Breast epithelium (tissue), 4 donors: ENCODE data around the gene ACKR4. TPM values are rescaled to one million over a fixed set of nuclear protein-coding genes. Genes with fewer than 3 reads are reported as not detected.
A peak's percentile ranks its signal among the peaks of the same experiment; 100 is the strongest.

Experiments used
- DNase-seq, 2 donors: peaks; one replicate each; pipeline ENCODE4 v3.0.0-alpha.2; 2019; ENCODE audit warnings: low spot score in 2 of 2
- H3K27ac ChIP-seq, 2 donors: fragments of 200-600 bp; sonication (generic) in 1 of 2; one replicate each; pipeline ENCODE4 v1.5.1; 2016 to 2019; ENCODE audit warnings: mild to moderate bottlenecking in 1 of 2
- H3K27me3 ChIP-seq, 2 donors: fragments of 200-600 bp; sonication (generic) in 1 of 2; one replicate each; pipeline versions ENCODE4 v1.5.1 to v1.6.0; 2017 to 2019; ENCODE audit warnings: control low read depth in 1 of 2, mild to moderate bottlenecking in 1 of 2
- H3K36me3 ChIP-seq: fragments of 200-600 bp; one replicate; pipeline ENCODE4 v1.5.1; 2019
- H3K4me1 ChIP-seq, 2 donors: fragments of 200-600 bp; sonication (generic); one replicate each; pipeline ENCODE4 v1.5.1; 2016 to 2019; ENCODE audit warnings: control low read depth in 1 of 2
- H3K4me3 ChIP-seq, 3 donors: fragments of 200-600 bp; sonication (generic); 1 replicate in 2 of 3; 2 replicates in 1 of 3; pipeline ENCODE4 v1.5.1; 2016 to 2019; ENCODE audit warnings: mild to moderate bottlenecking in 3 of 3, moderate library complexity in 2 of 3
- H3K9me3 ChIP-seq, 2 donors: fragments of 200-600 bp; sonication (generic) in 1 of 2; one replicate each; pipeline ENCODE4 v1.5.1; 2016 to 2019; ENCODE audit warnings: control low read depth in 1 of 2
- CTCF ChIP-seq, 3 donors: fragments of 450-650 bp; IDR thresholded peaks; one replicate each; pipeline ENCODE4 v1.5.1; 2016 to 2017; ENCODE audit warnings: antibody characterized with exemption in 3 of 3, mild to moderate bottlenecking in 3 of 3, moderate library complexity in 3 of 3
- POLR2A ChIP-seq: fragments of 450-650 bp; IDR thresholded peaks from one replicate; pipeline ENCODE4 v1.6.1; 2016; ENCODE audit warnings: antibody characterized with exemption, mild to moderate bottlenecking, moderate library complexity
- POLR2AphosphoS5 ChIP-seq, 3 donors: sonication (generic); formaldehyde crosslinking; IDR thresholded peaks; one replicate each; pipeline ENCODE4 v1.6.1; 2017; ENCODE audit warnings: antibody characterized with exemption in 3 of 3
- intact Hi-C: fragments of 100-400 bp; cut with DNase I; formaldehyde crosslinking; loops from one replicate; pipeline ENCODE4 v1.15.1; 2023; ENCODE audit warnings: low total_unique reads
- total RNA-seq, 3 donors: library from RNA; depleted of rRNA; stranded (reverse); fragments of >200 nt; gene quantifications; one replicate each; pipeline ENCODE4 v1.1.0, GENCODE V29; 2016

ACKR4 gene
- total RNA-seq, 3 donors from 2014 or later, result 1.1 to 2.5 (median 1.6) TPM

- no peaks in the 10 kb centered on the region for H3K36me3 ChIP-seq
- peaks cover 0 to 5% of the 10 kb centered on the region in 2 donors for H3K9me3 ChIP-seq
- intact Hi-C loops, result no loop called here
- no peak overlapping the region for H3K4me3 ChIP-seq
- no peak for DNase-seq
- H3K27ac ChIP-seq, result peak overlapping the region; percentile 6 to 11
- no peaks in the 10 kb centered on the region for H3K4me1 ChIP-seq
- H3K27me3 ChIP-seq, result no peaks in the 10 kb centered on the region
- TF ChIP-seq POLR2AphosphoS5 (IDR thresholded peaks at IDR 0.05) (no peak), POLR2A (no peak), CTCF (IDR thresholded peaks at IDR 0.05) (no peak)
Measured at GRCh38 chr3:132569580-132569979, 27.5 kb upstream of the ACKR4 start.

GRCh38 chr3:132570016-132570415 is 27.1 kb upstream of the ACKR4 start:
- peak overlapping the region; percentile 6 to 11 for H3K27ac ChIP-seq
- no peaks in the 10 kb centered on the region for H3K4me1 ChIP-seq

GRCh38 chr3:132573797-132574211 is 23.3 kb upstream of the ACKR4 start:
- no peaks in the 10 kb centered on the region for H3K36me3 ChIP-seq
- H3K4me3 ChIP-seq, result no peak overlapping the region
- H3K27ac ChIP-seq, result peak overlapping the region; percentile 13 to 29
- no peak for TF ChIP-seq CTCF (IDR thresholded peaks at IDR 0.05)
- no peak for TF ChIP-seq POLR2A
- H3K4me1 ChIP-seq, result no peaks in the 10 kb centered on the region
- no peak for DNase-seq
- H3K9me3 ChIP-seq, result peaks cover 0 to 5% of the 10 kb centered on the region in 2 donors
- intact Hi-C loops, result no loop called here
- H3K27me3 ChIP-seq, result no peaks in the 10 kb centered on the region

More at GRCh38 chr3:132570016-132570415, 27.1 kb upstream of the ACKR4 start:
- intact Hi-C loops, result no loop called here
- H3K4me3 ChIP-seq, result no peak overlapping the region
- no peak for DNase-seq
- H3K36me3 ChIP-seq, result no peaks in the 10 kb centered on the region
- H3K27me3 ChIP-seq, result no peaks in the 10 kb centered on the region
- no peak for TF ChIP-seq POLR2A
- no peak for TF ChIP-seq CTCF (IDR thresholded peaks at IDR 0.05)
- TF ChIP-seq POLR2AphosphoS5 (IDR thresholded peaks at IDR 0.05), result no peak
- H3K9me3 ChIP-seq, result peaks cover 0 to 5% of the 10 kb centered on the region in 2 donors

GRCh38 chr3:132587401-132587800 is 9.7 kb upstream of the ACKR4 start:
- TF ChIP-seq POLR2AphosphoS5 (IDR thresholded peaks at IDR 0.05), result no peak
- no peak for TF ChIP-seq CTCF (IDR thresholded peaks at IDR 0.05)
- TF ChIP-seq POLR2A, result no peak
- H3K36me3 ChIP-seq, result no peaks in the 10 kb centered on the region
- H3K4me1 ChIP-seq, result no peaks in the 10 kb centered on the region
- DNase-seq, result no peak
- H3K4me3 ChIP-seq, result no peak overlapping the region
- no peak overlapping the region for H3K27ac ChIP-seq
- H3K27me3 ChIP-seq, result no peaks in the 10 kb centered on the region
- intact Hi-C loops, result no loop called here
- no peaks in the 10 kb centered on the region for H3K9me3 ChIP-seq

GRCh38 chr3:132592216-132592615 is 4.9 kb upstream of the ACKR4 start:
- Histone ChIP-seq H3K36me3 (no peaks in the 10 kb centered on the region), H3K27ac (no peak overlapping the region), H3K27me3 (no peaks in the 10 kb centered on the region), H3K4me3 (no peak overlapping the region), H3K4me1 (no peaks in the 10 kb centered on the region), H3K9me3 (no peaks in the 10 kb centered on the region)
- TF ChIP-seq CTCF (IDR thresholded peaks at IDR 0.05) (no peak), POLR2A (no peak), POLR2AphosphoS5 (IDR thresholded peaks at IDR 0.05) (no peak)
- no peak for DNase-seq
- intact Hi-C loops, result loop anchor here (10.0 kb wide), 1 partner anchor 47 kb away; no protein-coding TSS in a partner anchor
